ENCODE measurements around the gene LCE4A.

The LCE4A gene

GRCh38 chr1:152758636-152759035 is 50.7 kb downstream of the LCE4A start:
- DNase-seq: no peak
- Histone ChIP-seq H3K27ac (ENCODE audit: insufficient read depth in 1 of 2, low read depth in 1 of 2, low read length in 2 of 2, poor library complexity in 1 of 2, severe bottlenecking in 2 of 2) (no peak overlapping the region), H3K36me3 (ENCODE audit: control insufficient read depth in 4 of 4, insufficient read depth in 4 of 4, low read length in 3 of 4) (no peaks in the 10 kb centered on the region), H3K4me1 (ENCODE audit: control extremely low read depth in 1 of 4, control insufficient read depth in 4 of 4, insufficient read depth in 4 of 4, low read length in 3 of 4) (no peaks in the 10 kb centered on the region), H3K27me3 (replicated peaks in 2 of 5; ENCODE audit: control insufficient read depth in 4 of 5, insufficient read depth in 5 of 5, low read length in 4 of 5) (peaks cover 0 to 16% (median 0%) of the 10 kb centered on the region in 5 experiments), H3K4me3 (ENCODE audit: control insufficient read depth in 1 of 7, extremely low read depth in 1 of 7, insufficient read depth in 4 of 7, low read depth in 2 of 7, low read length in 6 of 7) (no peak overlapping the region), H3K9me3 (ENCODE audit: control extremely low read depth in 1 of 5, control insufficient read depth in 4 of 5, insufficient read depth in 2 of 5, low read depth in 1 of 5, low read length in 4 of 5) (no peaks in the 10 kb centered on the region)
- 79% methylated on average over 3 of the region's 4 CpGs for WGBS (ENCODE audit: insufficient coverage)
- POLR2A ChIA-PET: no interaction called here
- CTCF ChIA-PET: no interaction called here

All from common myeloid progenitor, CD34-positive (primary cell).